Inferior parietal cortex (tissue), 1 donor: ENCODE results near the gene ABHD12.

Experiments
- DNase-seq: peaks from one replicate; pipeline ENCODE4 v3.0.0-alpha.2; 2016; ENCODE audit errors: extremely low spot score

ABHD12 gene

DNA sequence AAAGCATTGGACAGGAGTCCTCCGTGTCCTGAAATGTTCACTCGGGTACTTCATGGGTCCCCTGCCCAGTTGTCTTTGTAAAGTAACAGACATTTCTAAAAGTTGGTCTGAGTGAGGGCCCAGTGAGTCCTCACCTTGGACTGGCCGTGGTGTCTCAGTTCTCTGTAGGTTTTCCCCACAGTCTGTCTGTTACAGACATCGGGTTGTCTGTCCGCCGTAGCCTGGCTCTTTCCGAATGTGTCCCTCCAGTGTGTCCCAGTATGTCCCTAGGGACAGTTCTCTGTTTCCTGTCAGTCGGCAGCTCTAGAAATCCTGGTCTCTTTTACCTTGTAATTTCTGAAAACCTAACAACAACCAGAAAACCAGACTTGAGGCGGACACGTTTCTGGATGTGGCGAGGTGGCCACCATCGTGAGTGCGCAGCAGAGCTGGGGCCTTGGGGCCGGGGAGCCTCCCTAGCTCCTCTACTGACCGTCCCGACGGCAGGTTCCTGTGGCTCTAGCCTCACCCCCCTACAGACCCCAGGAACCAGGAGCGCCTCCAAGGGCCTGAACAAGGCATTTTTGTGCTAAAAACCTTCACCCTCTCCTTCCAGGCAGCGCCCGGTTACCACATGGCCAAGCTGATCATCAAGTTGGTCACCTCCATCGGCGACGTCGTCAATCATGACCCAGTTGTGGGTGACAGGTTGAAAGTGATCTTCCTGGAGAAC lies 100.6 kb downstream of the ABHD12 start:
- DNase-seq = no peak

GRCh38 chr20:25288291-25289181 lies 102.1 kb downstream of the ABHD12 start:
- no peak for DNase-seq

DNA sequence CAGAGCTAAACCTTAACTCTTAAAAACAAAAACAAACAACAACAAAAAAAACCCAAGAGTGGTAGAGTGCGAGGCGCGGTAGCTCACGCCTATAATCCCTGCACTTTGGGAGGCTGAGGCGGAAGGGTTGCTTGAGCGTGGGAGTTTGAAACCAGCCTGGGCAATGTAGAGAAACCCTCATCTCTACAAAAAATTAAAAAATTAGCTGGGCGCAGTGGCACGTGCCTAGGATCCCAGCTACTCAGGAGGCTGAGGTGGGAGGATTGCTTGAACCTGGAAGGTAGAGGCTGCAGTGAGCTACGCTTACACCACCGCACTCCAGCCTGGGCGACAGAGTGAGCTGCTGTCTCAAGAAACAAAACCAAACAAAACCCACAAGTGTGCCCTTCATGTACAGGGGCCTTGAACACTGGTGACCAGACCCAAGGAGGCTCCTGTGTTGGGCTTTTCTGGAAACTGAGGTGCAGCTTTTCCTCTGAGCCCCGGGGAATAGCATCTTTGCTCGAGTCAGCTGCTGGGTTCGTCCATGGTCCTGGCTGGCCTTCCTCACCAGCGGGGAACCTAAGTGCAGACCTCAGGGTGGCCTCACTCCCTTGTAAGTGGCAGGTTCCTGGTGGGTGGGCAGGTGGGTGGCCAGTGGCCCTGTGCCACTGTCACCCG lies 102.9 kb downstream of the ABHD12 start:
- DNase-seq = no peak

- DNase-seq = no peak
Observed at GRCh38 chr20:25286917-25287316, 103.7 kb downstream of the ABHD12 start.

GRCh38 chr20:25285856-25286798 lies 104.5 kb downstream of the ABHD12 start:
- no peak for DNase-seq

DNA sequence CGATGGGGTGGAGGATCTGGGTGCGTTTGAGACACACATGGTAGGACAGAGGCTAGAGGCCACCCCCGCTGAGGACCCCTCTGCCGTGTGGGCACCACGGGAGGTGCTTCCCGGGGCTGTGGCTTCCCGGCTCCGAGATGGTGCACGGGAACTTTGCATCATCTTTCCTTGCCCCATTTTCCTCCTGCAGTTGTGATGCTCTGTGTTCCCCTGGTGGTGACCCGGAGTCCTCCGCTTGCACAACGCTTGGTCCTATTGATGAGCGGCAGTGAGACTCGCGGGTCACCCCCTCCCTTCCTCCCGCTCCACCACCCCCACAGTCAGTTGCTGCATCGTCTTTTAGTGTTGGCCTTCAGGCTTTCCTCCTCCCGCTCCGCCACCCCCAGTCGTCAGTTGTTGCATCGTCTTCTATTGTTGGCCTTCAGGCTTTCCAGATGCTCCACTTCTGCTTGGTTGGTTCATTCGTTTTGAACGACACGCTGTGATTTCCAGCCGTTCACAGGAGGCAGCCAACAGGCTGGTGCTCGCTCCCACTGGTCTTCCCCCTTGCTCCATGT lies 105.5 kb downstream of the ABHD12 start:
- DNase-seq = no peak

- no peak for DNase-seq
Observed at GRCh38 chr20:25284131-25284601, 106.5 kb downstream of the ABHD12 start.

DNA sequence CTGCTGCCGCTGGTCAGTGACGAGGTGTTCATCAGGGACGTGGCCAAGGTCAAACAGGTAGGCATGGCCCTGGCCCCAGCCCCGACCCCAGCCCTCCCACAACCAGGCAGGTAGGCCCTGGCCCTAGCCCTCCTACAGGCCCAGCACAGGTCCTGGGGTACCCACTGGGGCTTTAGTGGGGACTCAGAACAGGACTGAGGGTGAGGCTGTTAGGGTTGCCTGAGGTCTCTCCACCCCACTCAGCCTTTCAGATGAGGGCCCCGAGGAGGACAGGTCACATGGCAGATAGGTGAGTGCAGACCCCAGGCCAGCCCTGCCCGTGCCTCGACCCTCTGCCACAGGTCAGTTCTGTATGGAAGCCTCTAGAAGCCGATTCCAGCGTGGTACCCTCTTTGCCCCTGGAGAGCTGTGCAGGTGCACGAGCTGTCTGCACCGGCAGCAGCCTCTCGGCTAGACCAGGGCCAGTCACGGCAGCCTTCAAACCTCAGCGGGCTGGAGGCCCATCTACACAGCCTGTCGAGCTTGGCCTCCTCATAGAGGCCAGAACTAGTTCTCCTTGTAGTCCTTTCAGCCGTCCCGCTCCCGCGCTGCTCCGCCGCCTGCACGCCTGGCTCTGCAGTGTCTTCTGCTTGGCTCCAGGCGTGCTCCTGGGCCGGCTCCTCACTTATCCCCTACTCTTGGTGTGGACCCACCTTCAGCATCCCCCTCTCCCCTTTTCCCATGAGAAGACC lies 107.2 kb downstream of the ABHD12 start:
- no peak for DNase-seq

DNA sequence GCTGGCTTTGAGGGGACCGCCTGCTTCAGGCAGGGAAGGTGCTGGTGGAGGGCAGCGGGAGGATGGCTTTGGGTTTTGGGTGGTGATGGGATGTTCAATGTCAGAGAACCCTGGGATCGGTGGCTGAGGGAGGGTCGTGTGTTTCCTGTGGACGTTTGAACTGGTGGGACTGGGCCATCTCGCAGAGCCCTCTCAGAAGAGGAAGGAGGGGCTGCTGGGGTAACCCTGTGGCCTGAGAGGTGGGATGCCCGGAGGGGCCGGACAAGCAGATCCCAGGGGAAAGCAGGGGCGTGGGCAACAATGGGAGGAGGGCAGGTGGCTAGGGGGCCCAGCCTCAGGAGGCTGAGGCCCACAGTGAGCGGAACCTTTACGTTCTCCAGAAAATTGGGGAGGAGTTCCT lies 107.8 kb downstream of the ABHD12 start:
- DNase-seq = no peak

DNA sequence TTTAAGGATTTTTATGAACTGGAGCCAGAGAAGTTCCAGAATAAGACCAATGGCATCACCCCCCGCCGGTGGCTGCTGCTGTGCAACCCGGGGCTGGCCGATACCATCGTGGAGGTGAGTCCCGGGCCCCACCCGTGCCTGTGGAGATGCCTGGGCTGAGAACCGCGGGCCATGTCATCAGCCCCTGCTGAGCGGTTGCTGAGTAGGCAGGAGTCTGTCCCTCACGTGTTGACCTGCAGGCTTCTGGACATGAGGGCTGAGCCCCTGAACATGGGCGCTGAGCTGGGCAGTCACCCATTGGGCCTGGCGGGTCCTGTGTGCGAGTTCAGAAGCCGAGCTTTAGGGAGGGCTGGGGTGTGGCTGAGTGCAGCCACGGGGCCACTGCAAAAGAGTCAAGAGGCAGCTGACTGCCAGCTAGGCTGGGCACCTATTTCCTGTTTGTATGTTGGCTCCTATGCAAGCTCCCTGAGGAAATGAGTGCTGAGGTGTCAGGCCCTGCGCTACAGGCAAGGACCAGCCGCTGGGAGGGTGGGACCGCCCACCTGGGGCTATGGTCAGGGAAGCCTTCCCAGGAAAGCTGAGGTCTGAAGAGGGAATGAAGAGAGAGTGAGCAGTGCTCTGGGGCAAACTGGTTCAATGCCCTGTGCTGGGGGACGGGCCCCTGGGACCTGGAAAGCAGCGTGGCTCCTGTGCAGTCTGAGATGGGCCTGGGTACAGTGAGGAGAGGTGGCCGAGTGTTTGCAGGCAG lies 108.4 kb downstream of the ABHD12 start:
- DNase-seq = no peak

DNA sequence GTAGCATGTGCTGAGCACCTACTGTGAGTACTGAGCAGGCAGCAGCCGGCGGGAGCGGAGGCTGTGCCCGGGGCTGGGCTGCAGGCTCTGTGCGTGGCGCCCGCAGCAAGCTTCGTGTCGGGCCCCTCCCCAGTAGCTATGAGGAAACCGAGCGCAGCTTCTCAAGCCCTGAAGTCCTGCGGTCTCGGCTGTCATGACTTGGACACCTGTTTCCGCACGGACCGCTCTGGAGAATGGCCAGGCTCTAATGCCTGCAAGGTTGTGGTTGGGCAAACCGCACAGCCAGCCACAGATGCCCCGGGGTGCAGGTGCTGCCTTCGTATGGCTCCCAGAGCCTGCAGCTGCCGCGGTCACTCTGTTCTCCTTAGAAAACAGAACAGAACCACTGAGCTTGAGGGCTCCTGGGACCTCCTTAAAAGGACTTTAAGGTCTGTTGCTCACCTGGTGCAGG lies 109.1 kb downstream of the ABHD12 start:
- no peak for DNase-seq

DNA sequence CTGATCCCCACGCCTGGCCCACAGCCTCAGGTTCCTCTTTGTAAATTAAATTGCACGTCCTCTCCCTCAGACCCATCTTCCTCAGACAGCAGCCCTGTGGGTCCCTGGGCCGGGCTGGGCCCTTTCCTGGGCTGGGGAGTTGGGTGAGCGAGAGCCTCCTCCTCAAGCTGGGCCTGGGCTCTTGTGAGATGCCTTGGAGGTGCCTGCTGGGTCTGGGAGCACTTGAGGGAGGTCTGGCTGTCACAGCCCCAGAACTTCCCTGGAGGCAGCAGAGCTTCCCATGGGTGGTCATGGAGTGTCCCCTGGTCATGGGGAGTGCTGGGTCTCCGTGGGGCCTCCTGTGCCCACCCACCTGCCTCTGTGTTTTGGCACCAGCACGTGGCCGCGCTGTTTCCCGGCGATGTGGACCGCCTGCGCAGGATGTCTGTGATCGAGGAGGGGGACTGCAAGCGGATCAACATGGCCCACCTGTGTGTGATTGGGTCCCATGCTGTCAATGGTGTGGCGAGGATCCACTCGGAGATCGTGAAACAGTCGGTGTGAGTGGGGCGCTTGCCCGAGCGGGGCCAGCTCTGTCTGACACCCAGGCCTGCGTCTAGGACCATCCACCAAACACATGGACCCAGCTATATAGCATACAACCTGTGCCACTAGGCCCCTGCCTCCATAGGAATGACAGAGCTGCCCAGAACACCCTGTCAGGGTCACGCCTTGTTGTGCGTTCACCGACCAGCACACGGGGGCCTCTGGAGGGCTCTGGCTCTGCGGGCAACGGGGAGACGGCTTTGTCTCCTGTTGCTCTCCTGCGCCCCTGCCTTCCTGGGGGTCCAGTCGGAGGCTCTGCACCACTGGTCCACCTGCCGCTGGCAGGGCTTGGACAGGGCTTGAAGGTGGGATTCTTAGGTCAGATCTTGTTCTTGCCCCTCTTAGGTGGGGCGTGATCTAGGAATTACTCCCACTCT lies 109.8 kb downstream of the ABHD12 start:
- no peak for DNase-seq

DNA sequence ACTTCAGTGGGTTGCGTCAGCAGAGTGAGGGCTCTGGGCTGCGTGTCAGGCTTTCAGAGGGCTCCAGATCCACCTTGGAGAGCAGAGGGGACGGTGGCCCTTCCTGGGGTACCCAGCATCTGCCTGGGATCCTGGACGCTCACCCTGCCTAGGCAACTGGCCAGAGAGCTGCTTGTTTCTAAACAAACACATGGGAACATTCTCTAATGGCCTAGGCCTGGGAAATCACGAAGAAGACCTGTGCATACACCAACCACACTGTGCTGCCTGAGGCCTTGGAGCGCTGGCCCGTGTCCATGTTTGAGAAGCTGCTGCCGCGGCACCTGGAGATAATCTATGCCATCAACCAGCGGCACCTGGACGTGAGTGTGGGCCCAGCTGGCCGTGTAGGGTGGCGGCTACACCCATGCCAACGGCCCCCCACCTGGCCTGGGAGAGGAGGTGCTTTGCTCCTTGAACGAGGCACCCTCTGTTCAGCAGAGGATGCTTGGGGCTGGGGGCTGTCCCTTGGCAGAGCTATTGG lies 110.5 kb downstream of the ABHD12 start:
- DNase-seq = no peak

- DNase-seq = no peak
Observed at GRCh38 chr20:25279403-25279802, 111.2 kb downstream of the ABHD12 start.

DNA sequence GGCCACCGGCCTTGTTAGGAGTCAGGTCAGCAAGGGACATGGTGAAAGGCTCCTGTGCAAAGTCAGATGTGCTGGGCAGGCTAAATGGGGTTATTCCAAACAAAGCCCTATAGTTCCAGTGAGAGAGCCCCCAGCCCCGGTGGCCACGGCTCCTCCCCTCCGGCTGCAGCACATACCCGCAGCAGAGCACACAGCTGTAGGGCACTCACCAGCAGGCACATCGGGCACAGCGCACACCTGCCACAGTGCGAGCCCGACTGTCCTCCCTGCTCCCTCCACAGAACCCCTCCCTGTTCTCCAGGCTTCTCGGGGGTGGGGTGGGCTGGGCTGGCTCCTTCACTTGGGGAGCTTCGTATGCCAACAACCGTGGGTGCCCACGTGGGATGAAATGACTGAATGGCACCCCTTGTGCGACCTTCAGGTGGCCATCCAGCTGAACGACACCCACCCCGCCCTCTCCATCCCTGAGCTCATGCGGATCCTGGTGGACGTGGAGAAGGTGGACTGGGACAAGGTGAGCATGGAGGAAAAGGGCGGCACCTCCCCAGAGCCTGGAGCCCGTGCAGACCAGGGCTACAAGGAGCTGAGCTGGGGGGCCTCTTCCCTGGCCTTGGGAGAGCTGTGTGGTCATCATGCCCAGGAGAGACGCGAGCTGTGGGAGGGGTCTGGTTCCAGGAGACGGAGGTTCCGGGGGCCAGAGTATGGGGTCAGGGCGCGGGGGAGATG lies 111.8 kb downstream of the ABHD12 start:
- no peak for DNase-seq

DNA sequence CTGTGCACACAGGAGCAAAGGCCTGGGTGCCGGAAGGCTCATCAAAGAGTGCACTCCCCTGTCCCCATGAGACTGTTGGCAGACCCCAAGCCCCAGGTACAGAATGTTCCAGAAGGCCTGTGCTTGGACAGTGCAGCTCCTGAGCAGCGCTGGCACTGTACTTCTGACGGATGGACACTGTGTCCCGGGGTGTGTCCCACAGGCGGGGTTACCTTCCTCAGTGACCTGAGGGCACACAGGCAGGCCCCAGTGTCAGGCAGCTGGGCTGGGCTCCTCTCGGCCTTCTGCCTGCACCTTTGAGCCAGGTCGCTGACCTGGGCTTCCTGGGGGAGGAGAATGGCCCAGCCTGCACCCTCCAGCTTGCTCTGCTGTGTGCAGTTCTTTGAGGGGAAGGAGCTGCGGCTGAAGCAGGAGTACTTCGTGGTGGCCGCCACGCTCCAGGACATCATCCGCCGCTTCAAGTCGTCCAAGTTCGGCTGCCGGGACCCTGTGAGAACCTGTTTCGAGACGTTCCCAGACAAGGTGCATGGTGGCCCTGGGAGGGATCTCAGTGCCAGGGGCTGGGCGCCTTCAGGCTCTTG lies 112.6 kb downstream of the ABHD12 start:
- no peak for DNase-seq
